Esophagus squamous epithelium (tissue), 4 donors: ENCODE data around the gene C1orf74.

Source experiments
- CTCF ChIP-seq, 6 experiments: fragments of 450-650 bp in 4 of 6; fragments of 200-600 bp in 2 of 6; sonication (generic) in 2 of 6; IDR thresholded peaks; one replicate each; pipeline ENCODE4 v1.5.1; 2016 to 2019; ENCODE audit warnings: antibody characterized with exemption in 6 of 6, mild to moderate bottlenecking in 4 of 6, moderate library complexity in 4 of 6
- POLR2A ChIP-seq, 4 donors: fragments of 450-650 bp; IDR thresholded peaks; one replicate each; pipeline ENCODE4 v1.6.1; 2017; ENCODE audit warnings: antibody characterized with exemption in 4 of 4, mild to moderate bottlenecking in 4 of 4, moderate library complexity in 3 of 4

- TF ChIP-seq CTCF (IDR thresholded peaks at IDR 0.05): no peak
- no peak for TF ChIP-seq POLR2A (IDR thresholded peaks at IDR 0.05)
Measured at GRCh38 chr1:209774592-209774991, 9.8 kb downstream of the C1orf74 start.
